Kidney epithelial cell (primary cell): ENCODE results near the gene STPG2. TPM values are rescaled to one million over a fixed set of nuclear protein-coding genes. Genes with fewer than 3 reads are reported as not detected.

Experiments used
- DNase-seq: peaks from one replicate; pipeline ENCODE4 v3.0.0-alpha.2; 2010; ENCODE audit warnings: low read depth
- H3K27me3 ChIP-seq: 2 replicates; pipeline ENCODE4 v1.6.0; 2011; ENCODE audit warnings: low read length; ENCODE audit not compliant: control insufficient read depth, insufficient read depth
- H3K36me3 ChIP-seq: 2 replicates; pipeline ENCODE4 v1.5.1; 2011; ENCODE audit warnings: low read length; ENCODE audit not compliant: control insufficient read depth, insufficient read depth
- H3K4me3 ChIP-seq: 2 replicates; pipeline ENCODE4 v1.5.1; 2011; ENCODE audit warnings: low read depth, mild to moderate bottlenecking, control low read depth, low read length
- total RNA-seq: library from RNA; depleted of rRNA; stranded (reverse); fragments of >200 nt; gene quantifications from 2 replicates; pipeline ENCODE4 v1.2.3, GENCODE V29; 2015
- TF ChIP-seq, protein P1 (sequence below): IDR thresholded peaks from 2 replicates; pipeline ENCODE4 v1.5.1; 2011; ENCODE audit warnings: mild to moderate bottlenecking, moderate library complexity, low read length, control low read depth, inconsistent platforms; ENCODE audit not compliant: insufficient read depth, poor library complexity, severe bottlenecking

Gene STPG2
- total RNA-seq, 1 donor from 2014 or later = not detected

DNA sequence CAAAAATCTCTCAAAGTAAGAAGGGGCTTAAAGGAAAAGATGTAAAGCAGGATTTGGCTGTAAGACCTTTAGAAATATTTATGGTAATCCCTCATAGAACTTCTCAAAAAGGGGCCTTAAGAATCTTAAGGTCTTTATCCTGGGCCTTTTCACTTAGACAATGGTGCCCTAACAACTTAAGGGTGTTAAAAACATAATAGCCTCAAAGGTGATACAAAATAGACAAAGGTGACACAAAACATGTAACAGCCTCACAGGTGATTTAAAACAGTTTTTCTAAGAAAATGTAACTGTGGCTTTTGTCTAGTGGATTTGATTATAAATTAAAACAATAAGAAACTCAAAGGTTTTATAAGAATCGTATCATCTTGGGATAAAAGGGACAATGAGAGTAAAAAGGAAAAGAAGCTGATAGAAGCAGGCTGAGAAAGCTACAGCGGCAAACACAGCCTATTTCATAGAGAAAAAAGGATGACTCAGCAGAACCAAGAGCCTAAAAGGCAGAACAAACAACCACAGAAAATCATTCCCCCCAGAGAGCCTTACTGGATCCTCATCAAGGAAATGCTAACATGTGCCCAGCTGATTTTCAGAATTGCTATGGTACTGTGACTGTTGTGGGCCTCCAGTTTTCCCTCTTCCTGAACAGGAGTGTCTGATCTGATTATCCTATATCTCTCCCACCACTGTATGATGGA, 164.3 kb downstream of the STPG2 start:
- Histone ChIP-seq H3K36me3 (no peaks in the 10 kb centered on the region), H3K27me3 (no peaks in the 10 kb centered on the region), H3K4me3 (no peak overlapping the region)
- DNase-seq = no peak
- TF ChIP-seq, protein P1, sequence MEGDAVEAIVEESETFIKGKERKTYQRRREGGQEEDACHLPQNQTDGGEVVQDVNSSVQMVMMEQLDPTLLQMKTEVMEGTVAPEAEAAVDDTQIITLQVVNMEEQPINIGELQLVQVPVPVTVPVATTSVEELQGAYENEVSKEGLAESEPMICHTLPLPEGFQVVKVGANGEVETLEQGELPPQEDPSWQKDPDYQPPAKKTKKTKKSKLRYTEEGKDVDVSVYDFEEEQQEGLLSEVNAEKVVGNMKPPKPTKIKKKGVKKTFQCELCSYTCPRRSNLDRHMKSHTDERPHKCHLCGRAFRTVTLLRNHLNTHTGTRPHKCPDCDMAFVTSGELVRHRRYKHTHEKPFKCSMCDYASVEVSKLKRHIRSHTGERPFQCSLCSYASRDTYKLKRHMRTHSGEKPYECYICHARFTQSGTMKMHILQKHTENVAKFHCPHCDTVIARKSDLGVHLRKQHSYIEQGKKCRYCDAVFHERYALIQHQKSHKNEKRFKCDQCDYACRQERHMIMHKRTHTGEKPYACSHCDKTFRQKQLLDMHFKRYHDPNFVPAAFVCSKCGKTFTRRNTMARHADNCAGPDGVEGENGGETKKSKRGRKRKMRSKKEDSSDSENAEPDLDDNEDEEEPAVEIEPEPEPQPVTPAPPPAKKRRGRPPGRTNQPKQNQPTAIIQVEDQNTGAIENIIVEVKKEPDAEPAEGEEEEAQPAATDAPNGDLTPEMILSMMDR = no peak

DNA sequence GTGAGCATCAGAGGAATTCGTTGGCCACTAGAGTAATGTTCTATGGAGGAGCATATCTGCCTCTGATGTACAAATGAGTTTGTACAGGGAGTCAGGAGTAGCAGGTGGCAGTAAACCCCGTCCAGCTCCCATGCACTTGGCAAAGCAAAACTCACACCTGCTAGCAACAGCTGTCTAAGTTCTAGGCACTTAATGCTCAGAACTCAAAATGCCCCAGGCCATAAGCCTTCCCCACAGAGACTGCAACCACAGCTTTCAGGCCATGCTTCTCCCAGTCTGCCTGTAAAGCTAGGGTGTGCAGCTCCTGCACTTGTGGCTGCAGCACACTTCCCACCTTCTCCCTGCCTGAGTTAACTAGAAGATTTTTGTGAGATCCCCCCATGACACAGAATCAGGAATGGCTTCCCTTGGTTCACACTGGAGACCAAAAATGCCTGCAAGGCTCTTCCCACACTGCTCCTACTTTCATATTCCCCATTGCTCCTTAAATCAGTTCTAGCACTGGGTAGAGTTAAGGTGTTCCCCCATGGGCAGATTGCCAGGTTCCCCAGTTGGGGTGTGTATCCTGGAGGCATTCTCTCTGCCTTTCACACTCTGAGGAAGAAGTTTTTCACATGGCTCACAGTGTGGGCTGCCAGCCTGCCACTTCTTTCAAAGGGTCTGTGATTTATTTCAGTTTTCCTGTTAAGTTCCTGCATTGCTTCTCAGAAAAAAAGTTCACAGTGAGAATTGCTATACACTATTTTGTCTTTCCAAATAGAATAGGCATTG, 189.9 kb downstream of the STPG2 start:
- Histone ChIP-seq H3K36me3 (no peaks in the 10 kb centered on the region), H3K27me3 (no peaks in the 10 kb centered on the region), H3K4me3 (no peak overlapping the region)
- TF ChIP-seq, protein P1 = no peak
- DNase-seq = no peak

DNA sequence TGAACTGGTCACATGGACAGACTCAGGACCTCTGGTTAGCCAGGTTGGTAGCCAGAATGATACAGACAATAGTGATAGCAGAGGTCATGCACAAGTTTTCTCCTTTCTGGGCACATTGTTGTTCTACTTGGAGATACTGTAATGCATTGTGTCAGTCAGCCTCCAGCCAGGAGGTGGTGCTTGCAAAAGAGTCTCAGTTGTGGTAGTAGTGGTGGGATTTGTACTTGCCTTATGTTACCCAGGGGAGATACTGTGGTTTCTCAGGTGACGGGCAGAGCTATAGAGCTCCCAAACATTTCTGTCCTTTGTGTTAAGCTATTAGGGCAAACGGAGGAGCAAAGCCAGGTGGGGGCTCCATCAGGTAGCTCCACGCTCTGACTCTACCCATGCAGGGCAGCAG, 190.5 kb downstream of the STPG2 start:
- TF ChIP-seq, protein P1 = no peak
- DNase-seq = no peak
- H3K4me3 ChIP-seq = no peak overlapping the region
- H3K27me3 ChIP-seq = no peaks in the 10 kb centered on the region
- no peaks in the 10 kb centered on the region for H3K36me3 ChIP-seq

DNA sequence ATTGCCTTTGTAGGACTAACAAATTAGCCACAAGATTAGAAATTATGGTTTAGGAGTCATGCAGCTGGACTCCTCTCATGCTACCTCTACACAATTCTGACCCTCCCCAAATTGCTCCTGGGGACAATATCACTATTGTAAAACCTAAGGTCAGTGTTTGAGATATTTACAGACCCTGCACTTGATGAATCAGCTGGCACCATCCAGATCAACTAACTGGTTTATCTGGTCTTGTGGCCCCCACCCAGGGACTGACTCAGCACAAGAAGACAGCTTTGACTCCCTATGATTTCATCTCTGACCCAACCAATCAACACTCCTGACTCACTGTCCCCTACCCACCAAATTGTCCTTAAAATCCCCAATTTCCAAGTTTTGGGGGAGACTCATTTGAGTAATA, 192.4 kb downstream of the STPG2 start:
- H3K4me3 ChIP-seq = no peak overlapping the region
- no peaks in the 10 kb centered on the region for H3K36me3 ChIP-seq
- H3K27me3 ChIP-seq = no peaks in the 10 kb centered on the region
- no peak for DNase-seq
- TF ChIP-seq, protein P1 = no peak

- Histone ChIP-seq H3K27me3 (no peaks in the 10 kb centered on the region), H3K4me3 (no peak overlapping the region), H3K36me3 (no peaks in the 10 kb centered on the region)
- TF ChIP-seq, protein P1 = no peak
- no peak for DNase-seq
Observed at GRCh38 chr4:97942951-97943350, 200.3 kb downstream of the STPG2 start.
